ENCODE data around the gene SCG2.

The SCG2 gene

DNA sequence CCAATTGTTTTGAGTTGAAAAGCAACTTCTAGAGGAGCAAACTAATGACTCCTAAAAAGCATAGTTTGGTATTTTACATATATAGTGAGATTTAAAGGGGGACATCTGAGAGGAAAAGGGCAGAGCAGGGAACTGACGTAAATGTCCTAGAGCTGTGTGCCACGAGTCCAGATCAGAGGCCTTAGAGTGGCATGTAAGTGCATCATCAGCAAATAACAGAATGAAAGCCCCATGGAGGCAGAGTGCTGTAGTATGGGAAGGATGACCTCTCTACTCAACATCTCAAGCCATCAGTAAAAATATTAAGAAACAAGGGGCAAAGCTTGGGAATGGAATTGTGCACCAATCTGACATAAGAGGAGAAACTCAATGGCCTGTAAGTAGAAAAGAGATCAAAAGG lies 31.4 kb downstream of the SCG2 start:
- DNase-seq, result no peak

DNA sequence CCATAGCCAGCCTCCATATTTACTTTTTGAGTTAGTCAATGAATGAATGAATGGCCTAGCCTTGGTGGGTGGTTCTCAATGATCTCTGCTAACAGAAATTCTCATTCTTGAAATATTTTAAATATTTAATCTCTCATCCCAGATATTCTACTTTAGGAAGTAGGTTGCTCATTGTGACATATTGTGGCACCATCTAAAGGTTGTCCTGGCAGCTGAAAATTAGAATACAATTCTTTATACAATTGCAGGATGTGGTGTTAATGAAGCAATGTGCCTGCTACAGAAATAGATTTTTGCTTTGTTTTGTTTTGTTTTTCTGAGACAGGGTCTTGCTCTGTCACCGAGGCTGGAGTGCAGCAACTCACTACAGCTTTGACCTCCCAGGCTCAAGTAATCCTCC lies 35.8 kb downstream of the SCG2 start:
- DNase-seq, result no peak

GRCh38 chr2:223563462-223563861 lies 38.7 kb downstream of the SCG2 start:
- DNase-seq, result no peak

GRCh38 chr2:223562078-223562477 lies 40.1 kb downstream of the SCG2 start:
- no peak for DNase-seq

GRCh38 chr2:223560749-223561435 lies 41.3 kb downstream of the SCG2 start:
- no peak for DNase-seq

DNA sequence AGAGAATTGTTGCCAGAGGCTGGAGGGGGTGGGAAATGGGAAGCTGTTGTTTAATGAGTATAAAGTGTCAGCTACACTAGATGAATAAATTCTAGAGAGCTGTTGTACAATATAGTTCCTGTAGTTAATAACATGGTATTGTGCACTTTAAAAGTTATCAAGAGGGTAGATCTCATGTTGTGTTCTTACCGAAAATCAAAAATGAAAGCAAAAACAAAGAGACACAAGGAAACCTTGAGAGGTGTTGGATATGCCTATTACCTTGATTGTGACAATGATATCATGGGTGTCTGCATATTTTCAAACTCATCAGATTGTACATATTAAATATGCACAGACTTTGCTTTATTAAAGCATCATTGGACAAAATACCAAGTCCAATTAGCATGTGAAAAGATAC lies 43.2 kb downstream of the SCG2 start:
- no peak for DNase-seq

GRCh38 chr2:223554923-223555322 lies 47.2 kb downstream of the SCG2 start:
- no peak for DNase-seq

- DNase-seq, result no peak
Observed at GRCh38 chr2:223549215-223549614, 52.9 kb downstream of the SCG2 start.

DNA sequence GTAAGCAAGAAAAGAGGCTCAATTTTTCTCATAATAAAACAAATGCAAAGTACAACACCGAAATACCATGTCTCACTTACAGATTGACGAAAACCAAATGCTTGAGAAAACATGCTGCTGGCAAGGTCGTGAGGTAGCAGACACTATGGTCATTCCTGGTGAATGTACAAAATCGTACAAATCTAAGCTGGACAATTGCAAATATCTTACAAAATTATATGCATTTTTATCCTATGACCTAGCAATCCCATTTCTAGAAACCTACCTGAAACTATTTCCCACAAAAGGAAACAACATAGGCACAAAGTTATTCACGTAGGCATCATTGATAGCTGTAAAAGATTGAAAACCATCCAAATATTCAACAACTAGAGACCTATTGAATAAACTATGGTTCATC lies 54.0 kb downstream of the SCG2 start:
- DNase-seq, result no peak

Measured in midbrain (tissue), 1 donor.